Measurements from ENCODE around the gene MARCHF9. TPM values are rescaled to one million over a fixed set of nuclear protein-coding genes. Genes with fewer than 3 reads are reported as not detected.

The MARCHF9 gene
- total and polyA plus RNA-seq, 2 donors (not counting 1 experiment from before 2014, with no cell fraction given): 81.4 to 128 TPM

DNA sequence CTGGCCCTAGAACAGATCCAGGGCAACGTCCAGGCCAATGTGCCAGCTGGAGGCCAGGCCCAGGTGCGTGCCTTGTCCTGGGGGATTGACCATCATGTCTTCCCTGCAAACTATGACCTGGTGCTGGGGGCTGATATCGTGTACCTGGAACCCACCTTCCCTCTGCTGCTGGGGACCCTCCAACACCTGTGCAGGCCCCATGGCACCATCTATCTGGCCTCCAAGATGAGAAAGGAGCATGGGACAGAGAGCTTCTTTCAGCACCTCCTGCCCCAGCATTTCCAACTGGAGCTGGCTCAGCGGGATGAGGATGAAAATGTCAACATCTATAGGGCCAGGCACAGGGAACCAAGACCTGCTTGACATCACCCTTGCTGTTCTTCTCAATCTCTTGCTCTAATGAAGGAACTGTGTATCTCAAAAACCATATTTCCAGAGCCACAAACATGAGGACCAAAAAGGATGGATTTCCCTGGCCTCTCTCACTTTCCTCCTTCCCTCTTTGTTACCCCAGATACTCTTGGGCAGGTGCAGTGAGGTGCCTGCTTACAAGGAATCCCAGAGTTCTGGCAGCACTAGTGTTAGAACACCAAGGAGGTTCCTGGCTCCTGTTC lies 25.5 kb downstream of the MARCHF9 start:
- Histone ChIP-seq H3K9ac (ENCODE audit: low read length) (no peak overlapping the region), H2AFZ (ENCODE audit: insufficient read depth, low read depth, low read length, poor library complexity, severe bottlenecking) (no peak overlapping the region), H3K36me3 (replicated peaks in 1 of 2; ENCODE audit: control extremely low read depth in 1 of 2, control insufficient read depth in 1 of 2, extremely low read depth in 1 of 2, insufficient read depth in 2 of 2, low read length in 1 of 2) (peaks cover 0 to 4% of the 10 kb centered on the region in 2 experiments), H4K20me1 (ENCODE audit: control insufficient read depth, insufficient read depth, low read length, poor library complexity, severe bottlenecking) (no peaks in the 10 kb centered on the region), H3K4me2 (replicated peaks; ENCODE audit: low read depth, low read length, poor library complexity, severe bottlenecking) (no peak overlapping the region), H3K27me3 (replicated peaks in 1 of 4; ENCODE audit: control extremely low read depth in 1 of 4, control insufficient read depth in 3 of 4, insufficient read depth in 4 of 4, low read length in 3 of 4) (no peaks in the 10 kb centered on the region), H3K9me3 (ENCODE audit: control extremely low read depth in 1 of 3, control insufficient read depth in 2 of 3, insufficient read depth in 1 of 3, low read length in 2 of 3) (no peaks in the 10 kb centered on the region), H3K27ac (ENCODE audit: low read length in 2 of 2) (no peak overlapping the region), H3K4me3 (ENCODE audit: control extremely low read depth in 1 of 5, extremely low read depth in 1 of 5, insufficient read depth in 1 of 5, low read depth in 2 of 5, low read length in 4 of 5) (no peak overlapping the region), H3K79me2 (ENCODE audit: control insufficient read depth, insufficient read depth, low read length) (peaks cover 20% of the 10 kb centered on the region), H3K4me1 (ENCODE audit: control insufficient read depth in 2 of 2, insufficient read depth in 2 of 2, low read length in 2 of 2) (peaks cover 9 to 17% of the 10 kb centered on the region in 2 donors)
- ATAC-seq (ENCODE audit: low read depth): no peak
- ChIA-PET POLR2A (no interaction called here), CTCF (interaction anchor here (1.3 to 6.9 kb wide), 7 partner anchors 14 to 124 kb away, joined by 4 to 59 read pairs (median 7); partner anchors contain the start of gene MARCHF9)
- DNase-seq: no peak
- 90% methylated on average over 4 of the region's 4 CpGs for WGBS (ENCODE audit: insufficient coverage)
- no peak overlapping the region for H3K4me3 Mint-ChIP-seq
- H3K9me3 Mint-ChIP-seq (ENCODE audit: insufficient read depth): no peaks in the 10 kb centered on the region
- intact Hi-C loops (cut with micrococcal nuclease): loop anchor here (5.0 kb wide), 1 partner anchor 38 kb away; no protein-coding TSS in a partner anchor
- no peak overlapping the region for H3K27ac Mint-ChIP-seq
- H3K27me3 Mint-ChIP-seq: no peaks in the 10 kb centered on the region
- peaks cover 18% of the 10 kb centered on the region for H3K4me1 Mint-ChIP-seq
- no peak for TF ChIP-seq EZH2 (IDR thresholded peaks at IDR 0.05; ENCODE audit: borderline replicate concordance, insufficient read depth, low read depth, low read length, poor library complexity, severe bottlenecking)
- TF ChIP-seq, protein P1, sequence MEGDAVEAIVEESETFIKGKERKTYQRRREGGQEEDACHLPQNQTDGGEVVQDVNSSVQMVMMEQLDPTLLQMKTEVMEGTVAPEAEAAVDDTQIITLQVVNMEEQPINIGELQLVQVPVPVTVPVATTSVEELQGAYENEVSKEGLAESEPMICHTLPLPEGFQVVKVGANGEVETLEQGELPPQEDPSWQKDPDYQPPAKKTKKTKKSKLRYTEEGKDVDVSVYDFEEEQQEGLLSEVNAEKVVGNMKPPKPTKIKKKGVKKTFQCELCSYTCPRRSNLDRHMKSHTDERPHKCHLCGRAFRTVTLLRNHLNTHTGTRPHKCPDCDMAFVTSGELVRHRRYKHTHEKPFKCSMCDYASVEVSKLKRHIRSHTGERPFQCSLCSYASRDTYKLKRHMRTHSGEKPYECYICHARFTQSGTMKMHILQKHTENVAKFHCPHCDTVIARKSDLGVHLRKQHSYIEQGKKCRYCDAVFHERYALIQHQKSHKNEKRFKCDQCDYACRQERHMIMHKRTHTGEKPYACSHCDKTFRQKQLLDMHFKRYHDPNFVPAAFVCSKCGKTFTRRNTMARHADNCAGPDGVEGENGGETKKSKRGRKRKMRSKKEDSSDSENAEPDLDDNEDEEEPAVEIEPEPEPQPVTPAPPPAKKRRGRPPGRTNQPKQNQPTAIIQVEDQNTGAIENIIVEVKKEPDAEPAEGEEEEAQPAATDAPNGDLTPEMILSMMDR (IDR thresholded peaks at IDR 0.05): no peak

DNA sequence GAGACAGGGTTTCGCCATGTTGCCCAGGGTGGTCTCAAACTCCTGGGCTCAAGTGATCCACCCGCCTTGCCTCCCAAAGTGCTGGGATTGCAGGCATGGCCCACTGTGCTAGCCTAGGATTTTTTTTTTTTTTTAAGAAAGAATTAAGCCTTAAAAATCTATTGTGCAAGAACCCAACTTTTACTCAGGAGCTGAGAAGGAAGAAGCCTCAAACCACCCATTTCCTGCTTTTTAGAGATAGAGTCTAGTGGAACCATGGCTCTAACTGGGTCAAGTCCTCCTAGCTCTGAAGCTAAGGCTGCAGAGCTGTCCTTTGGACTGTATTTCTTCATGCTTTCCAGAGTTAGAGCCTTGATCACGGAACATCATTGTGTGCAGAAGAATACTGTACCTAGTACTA lies 26.3 kb downstream of the MARCHF9 start:
- H3K4me1 ChIP-seq (ENCODE audit: control insufficient read depth in 2 of 2, insufficient read depth in 2 of 2, low read length in 2 of 2): peaks cover 9 to 17% of the 10 kb centered on the region in 2 donors
- POLR2A ChIA-PET: interaction anchor here (0.7 kb wide), 1 partner anchor 114 kb away, joined by 4 read pairs; no protein-coding TSS in a partner anchor

More for the DNA sequence above, 26.3 kb downstream of the MARCHF9 start:
- no peak overlapping the region for H3K4me2 ChIP-seq (replicated peaks; ENCODE audit: low read depth, low read length, poor library complexity, severe bottlenecking)
- DNase-seq (no peak), ATAC-seq (ENCODE audit: low read depth) (no peak)
- intact Hi-C loops (cut with micrococcal nuclease): loop anchor here (5.0 kb wide), 1 partner anchor 39 kb away; no protein-coding TSS in a partner anchor
- WGBS (ENCODE audit: insufficient coverage): 100% methylated on average over 2 of the region's 3 CpGs
- no peak overlapping the region for H3K27ac ChIP-seq (ENCODE audit: low read length in 2 of 2)
- peaks cover 18% of the 10 kb centered on the region for H3K4me1 Mint-ChIP-seq
- CTCF ChIA-PET: interaction anchor here (0.7 to 6.9 kb wide), 8 partner anchors 13 to 123 kb away, joined by 3 to 59 read pairs (median 6); partner anchors contain the start of genes CYP27B1 and MARCHF9
- H3K36me3 ChIP-seq (replicated peaks in 1 of 2; ENCODE audit: control extremely low read depth in 1 of 2, control insufficient read depth in 1 of 2, extremely low read depth in 1 of 2, insufficient read depth in 2 of 2, low read length in 1 of 2): peaks cover 2 to 12% of the 10 kb centered on the region in 2 experiments
- no peak overlapping the region for H2AFZ ChIP-seq (ENCODE audit: insufficient read depth, low read depth, low read length, poor library complexity, severe bottlenecking)
- H3K9me3 Mint-ChIP-seq (ENCODE audit: insufficient read depth): no peaks in the 10 kb centered on the region
- no peaks in the 10 kb centered on the region for H3K27me3 ChIP-seq (replicated peaks in 1 of 4; ENCODE audit: control extremely low read depth in 1 of 4, control insufficient read depth in 3 of 4, insufficient read depth in 4 of 4, low read length in 3 of 4)
- no peak overlapping the region for H3K27ac Mint-ChIP-seq
- no peaks in the 10 kb centered on the region for H3K9me3 ChIP-seq (ENCODE audit: control extremely low read depth in 1 of 3, control insufficient read depth in 2 of 3, insufficient read depth in 1 of 3, low read length in 2 of 3)
- H3K79me2 ChIP-seq (ENCODE audit: control insufficient read depth, insufficient read depth, low read length): peaks cover 20% of the 10 kb centered on the region
- H3K9ac ChIP-seq (ENCODE audit: low read length): no peak overlapping the region
- TF ChIP-seq, protein P1 (IDR thresholded peaks at IDR 0.05): no peak
- no peak for TF ChIP-seq EZH2 (IDR thresholded peaks at IDR 0.05; ENCODE audit: borderline replicate concordance, insufficient read depth, low read depth, low read length, poor library complexity, severe bottlenecking)
- H4K20me1 ChIP-seq (ENCODE audit: control insufficient read depth, insufficient read depth, low read length, poor library complexity, severe bottlenecking): no peaks in the 10 kb centered on the region
- no peak overlapping the region for H3K4me3 ChIP-seq (ENCODE audit: control extremely low read depth in 1 of 5, extremely low read depth in 1 of 5, insufficient read depth in 1 of 5, low read depth in 2 of 5, low read length in 4 of 5)
- no peaks in the 10 kb centered on the region for H3K27me3 Mint-ChIP-seq
- H3K4me3 Mint-ChIP-seq: no peak overlapping the region
